Measurements from ENCODE around the gene ISY1.

- TF ChIP-seq, protein P1, sequence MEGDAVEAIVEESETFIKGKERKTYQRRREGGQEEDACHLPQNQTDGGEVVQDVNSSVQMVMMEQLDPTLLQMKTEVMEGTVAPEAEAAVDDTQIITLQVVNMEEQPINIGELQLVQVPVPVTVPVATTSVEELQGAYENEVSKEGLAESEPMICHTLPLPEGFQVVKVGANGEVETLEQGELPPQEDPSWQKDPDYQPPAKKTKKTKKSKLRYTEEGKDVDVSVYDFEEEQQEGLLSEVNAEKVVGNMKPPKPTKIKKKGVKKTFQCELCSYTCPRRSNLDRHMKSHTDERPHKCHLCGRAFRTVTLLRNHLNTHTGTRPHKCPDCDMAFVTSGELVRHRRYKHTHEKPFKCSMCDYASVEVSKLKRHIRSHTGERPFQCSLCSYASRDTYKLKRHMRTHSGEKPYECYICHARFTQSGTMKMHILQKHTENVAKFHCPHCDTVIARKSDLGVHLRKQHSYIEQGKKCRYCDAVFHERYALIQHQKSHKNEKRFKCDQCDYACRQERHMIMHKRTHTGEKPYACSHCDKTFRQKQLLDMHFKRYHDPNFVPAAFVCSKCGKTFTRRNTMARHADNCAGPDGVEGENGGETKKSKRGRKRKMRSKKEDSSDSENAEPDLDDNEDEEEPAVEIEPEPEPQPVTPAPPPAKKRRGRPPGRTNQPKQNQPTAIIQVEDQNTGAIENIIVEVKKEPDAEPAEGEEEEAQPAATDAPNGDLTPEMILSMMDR (IDR thresholded peaks at IDR 0.05): no peak
- no peak for TF ChIP-seq POLR2A (IDR thresholded peaks at IDR 0.05)
- TF ChIP-seq EP300 (IDR thresholded peaks at IDR 0.05): no peak
Measured at GRCh38 chr3:129185783-129186182, 24.9 kb upstream of the ISY1 start.
